Epithelial cell of proximal tubule (primary cell): ENCODE measurements around the gene EMILIN2. TPM values are rescaled to one million over a fixed set of nuclear protein-coding genes. Genes with fewer than 3 reads are reported as not detected.
"Not testable (repeated sequence)": the region's sequence is repeated elsewhere in the genome, so short reads cannot be mapped to it uniquely, and the experiment has no call there.

ENCODE experiments used
- DNase-seq: peaks from one replicate; pipeline ENCODE4 v3.0.0-alpha.2; 2011; ENCODE audit warnings: low read depth
- H3K4me3 ChIP-seq: 2 replicates; pipeline ENCODE4 v1.5.1; 2011; ENCODE audit warnings: low read depth, mild to moderate bottlenecking, low read length
- CTCF ChIP-seq: conservative IDR thresholded peaks from 2 replicates; pipeline ENCODE4 v1.5.1; 2012; ENCODE audit warnings: low read depth, mild to moderate bottlenecking, low read length
- total RNA-seq: library from RNA; depleted of rRNA; stranded (reverse); fragments of >200 nt; gene quantifications from 2 replicates; pipeline ENCODE4 v1.2.3, GENCODE V29; 2015

EMILIN2 gene
- total RNA-seq, 1 donor from 2014 or later: 13.2 TPM

GRCh38 chr18:2853173-2853925, 6.5 kb downstream of the EMILIN2 start:
- no peak for DNase-seq
- H3K4me3 ChIP-seq: no peak overlapping the region
- TF ChIP-seq CTCF: no peak

GRCh38 chr18:2853926-2854664, 7.3 kb downstream of the EMILIN2 start:
- no peak overlapping the region for H3K4me3 ChIP-seq
- TF ChIP-seq CTCF: no peak

GRCh38 chr18:2854875-2855274, 8.1 kb downstream of the EMILIN2 start:
- H3K4me3 ChIP-seq: no peak overlapping the region

More at GRCh38 chr18:2853926-2854664, 7.3 kb downstream of the EMILIN2 start:
- no peak for DNase-seq

GRCh38 chr18:2855560-2856350, 8.9 kb downstream of the EMILIN2 start:
- H3K4me3 ChIP-seq: no peak overlapping the region
- no peak for DNase-seq
- no peak for TF ChIP-seq CTCF

More at GRCh38 chr18:2854875-2855274, 8.1 kb downstream of the EMILIN2 start:
- no peak for DNase-seq
- no peak for TF ChIP-seq CTCF

DNA sequence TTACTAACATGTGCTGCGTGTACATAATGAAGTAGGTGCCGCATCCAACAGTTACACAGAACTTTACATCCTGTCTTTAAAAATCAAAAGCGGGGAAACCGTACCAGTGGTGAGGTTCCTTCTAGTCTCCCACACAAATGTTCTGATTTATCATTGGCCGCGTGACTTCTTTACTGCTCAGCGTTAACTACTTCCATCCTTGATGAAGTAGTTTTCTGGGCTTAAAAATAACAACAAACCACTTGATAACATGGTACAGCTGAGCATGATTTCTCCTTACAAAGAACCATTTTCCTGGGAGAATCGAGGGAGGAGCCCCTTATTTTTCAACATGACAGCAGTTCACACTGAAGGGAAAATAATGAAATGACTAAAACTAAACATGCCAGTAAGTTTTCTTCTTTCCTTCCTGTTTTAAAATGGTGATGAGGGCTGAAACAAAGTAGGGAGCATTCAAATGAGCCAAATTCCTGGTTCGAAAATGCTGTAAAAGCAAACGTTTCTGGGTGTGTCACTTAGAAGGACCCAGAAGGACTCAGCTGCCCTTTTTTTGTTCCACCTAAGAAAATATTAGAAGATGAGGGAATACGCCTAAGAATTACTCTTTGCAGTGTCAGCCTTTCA, 9.9 kb downstream of the EMILIN2 start:
- TF ChIP-seq CTCF: no peak
- no peak for DNase-seq
- H3K4me3 ChIP-seq: no peak overlapping the region

DNA sequence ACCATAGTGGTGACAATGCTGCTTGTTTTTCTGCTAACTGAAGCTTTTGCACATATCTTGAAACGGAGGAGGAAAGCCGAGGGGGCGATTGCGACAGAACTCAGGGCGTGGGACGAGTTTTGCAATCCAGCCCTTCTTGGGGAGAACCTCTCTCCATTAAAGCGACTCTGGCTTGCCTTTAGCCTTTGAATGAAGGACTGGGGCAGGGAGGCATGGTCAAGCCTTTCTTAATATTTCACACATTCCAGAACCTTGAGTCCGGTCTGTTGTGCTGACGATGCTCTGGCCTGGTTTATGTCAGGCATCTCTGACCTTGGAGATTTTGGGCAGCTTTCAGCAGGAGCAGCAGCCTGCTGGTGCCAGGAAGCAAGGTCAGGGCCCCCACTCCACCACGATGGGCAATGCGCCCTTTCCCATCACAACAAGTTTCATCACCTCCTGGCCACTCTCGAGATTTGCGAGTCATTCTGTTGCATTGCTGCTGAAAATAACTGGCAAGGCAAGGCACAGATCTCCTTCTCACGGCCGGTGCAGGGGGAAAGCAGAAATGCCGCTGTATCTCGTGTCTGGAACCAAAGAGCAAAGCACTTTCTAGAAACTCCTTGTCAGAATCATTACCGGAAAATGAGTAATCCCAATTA, 10.8 kb downstream of the EMILIN2 start:
- no peak for TF ChIP-seq CTCF
- H3K4me3 ChIP-seq: no peak overlapping the region
- DNase-seq: no peak

DNA sequence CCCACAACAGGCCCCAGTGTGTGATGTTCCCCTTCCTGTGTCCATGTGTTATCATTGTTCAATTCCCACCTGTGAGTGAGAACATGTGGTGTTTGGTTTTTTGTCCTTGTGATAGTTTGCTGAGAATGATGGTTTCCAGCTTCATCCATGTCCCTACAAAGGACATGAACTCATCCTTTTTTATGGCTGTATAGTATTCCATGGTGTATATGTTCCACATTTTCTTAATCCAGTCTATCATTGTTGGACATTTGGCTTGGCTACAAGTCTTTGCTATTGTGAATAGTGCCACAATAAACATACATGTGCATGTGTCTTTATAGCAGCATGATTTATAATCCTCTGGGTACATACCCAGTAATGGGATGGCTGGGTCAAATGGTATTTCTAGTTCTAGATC, 13.6 kb downstream of the EMILIN2 start:
- DNase-seq, H3K4me3 ChIP-seq: not testable (repeated sequence)

GRCh38 chr18:2863997-2864396, 17.2 kb downstream of the EMILIN2 start:
- not testable (repeated sequence) for DNase-seq, H3K4me3 ChIP-seq

DNA sequence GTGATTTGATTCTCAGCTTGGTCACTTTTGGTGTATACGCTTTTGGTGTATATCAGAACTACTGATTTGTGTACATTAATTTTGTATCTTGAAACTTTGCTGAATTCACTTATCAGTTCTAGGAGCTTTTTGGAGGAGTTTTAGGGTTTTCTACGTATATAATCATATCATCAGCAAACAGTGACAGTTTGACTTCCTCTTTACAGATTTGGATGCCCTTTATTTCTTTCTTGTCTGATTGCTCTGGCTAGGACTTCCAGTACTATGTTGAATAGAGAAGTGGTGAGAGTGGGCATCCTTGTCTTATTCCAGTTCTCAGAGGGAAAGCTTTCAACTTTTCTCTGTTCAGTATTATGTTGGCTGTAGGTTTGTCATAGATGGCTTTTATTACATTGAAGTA, 19.7 kb downstream of the EMILIN2 start:
- not testable (repeated sequence) for H3K4me3 ChIP-seq, DNase-seq
